Activated naive CD4-positive, alpha-beta T cell treated with Interleukin-2 at 50 U/mL for 16 hours (primary cell): ENCODE data around the gene STAMBP.
A peak's percentile ranks its signal among the peaks of the same experiment; 100 is the strongest.

Experiments used
- DNase-seq: peaks from one replicate; pipeline ENCODE4 v3.0.0-alpha.2; 2020

The STAMBP gene

GRCh38 chr2:73908689-73909652 lies 80.2 kb downstream of the STAMBP start:
- no peak for DNase-seq

GRCh38 chr2:73910873-73911547 lies 82.2 kb downstream of the STAMBP start:
- no peak for DNase-seq

- DNase-seq = no peak
These were observed 82.9 kb downstream of the STAMBP start for GRCh38 chr2:73911548-73912208.

- DNase-seq = no peak
These were observed 84.8 kb downstream of the STAMBP start for GRCh38 chr2:73913414-73914054.

- DNase-seq = no peak
These were observed 85.9 kb downstream of the STAMBP start for GRCh38 chr2:73914667-73915066.

- DNase-seq = no peak
These were observed 86.8 kb downstream of the STAMBP start for GRCh38 chr2:73915437-73915993.

GRCh38 chr2:73916666-73917065 lies 87.9 kb downstream of the STAMBP start:
- no peak for DNase-seq

GRCh38 chr2:73917296-73917695 lies 88.5 kb downstream of the STAMBP start:
- no peak for DNase-seq

- no peak for DNase-seq
These were observed 89.0 kb downstream of the STAMBP start for GRCh38 chr2:73917696-73918207.

GRCh38 chr2:73918856-73919255 lies 90.1 kb downstream of the STAMBP start:
- DNase-seq = no peak

- no peak for DNase-seq
These were observed 91.0 kb downstream of the STAMBP start for GRCh38 chr2:73919596-73920228.

GRCh38 chr2:73920577-73921545 lies 92.1 kb downstream of the STAMBP start:
- DNase-seq = peak; percentile 33

- DNase-seq = no peak
These were observed 92.8 kb downstream of the STAMBP start for GRCh38 chr2:73921581-73921980.

- DNase-seq = no peak
These were observed 93.9 kb downstream of the STAMBP start for GRCh38 chr2:73922681-73923080.
